K562 (cell line): Measurements from ENCODE around the gene NEB. TPM values are rescaled to one million over a fixed set of nuclear protein-coding genes. Genes with fewer than 3 reads are reported as not detected.

ENCODE experiments used
- ARID1B ChIP-seq: fragments of 450-650 bp; IDR thresholded peaks from 2 replicates; pipeline ENCODE4 v1.6.1; 2016; ENCODE audit warnings: antibody characterized with exemption, mild to moderate bottlenecking, inconsistent platforms
- CBX2 ChIP-seq: fragments of 200-600 bp; sonication (generic); IDR thresholded peaks from one replicate; pipeline ENCODE4 v1.6.1; 2012; ENCODE audit warnings: mild to moderate bottlenecking, low read length, inconsistent platforms; ENCODE audit not compliant: insufficient read depth, poor library complexity, severe bottlenecking
- FOXA3 ChIP-seq, 2 experiments: fragments of 450-650 bp in 1 of 2; sonication (generic) in 1 of 2; formaldehyde crosslinking; IDR thresholded peaks in 1 of 2; conservative IDR thresholded peaks in 1 of 2; 2 replicates each; pipeline versions ENCODE4 v1.4.0 to v1.8.0; 2020 to 2022; ENCODE audit warnings: mild to moderate bottlenecking in 2 of 2, missing genetic modification reagents in 1 of 2
- JUN ChIP-seq, 2 experiments: sonication (generic) in 1 of 2; formaldehyde crosslinking in 1 of 2; IDR thresholded peaks; 2 replicates each; pipeline versions ENCODE4 v1.6.1 to v1.8.0; 2012 to 2022; ENCODE audit warnings: borderline replicate concordance in 2 of 2, mild to moderate bottlenecking in 2 of 2, improper control_type of control experiment in 1 of 2, low read depth in 1 of 2, low read length in 1 of 2, missing genetic modification reagents in 1 of 2
- KLF16 ChIP-seq: IDR thresholded peaks from 2 replicates; pipeline ENCODE4 v1.6.1; 2016; ENCODE audit warnings: antibody characterized with exemption
- NCOA4 ChIP-seq: fragments of 450-650 bp; IDR thresholded peaks from 2 replicates; pipeline ENCODE4 v1.6.1; 2018; ENCODE audit warnings: mild to moderate bottlenecking; ENCODE audit not compliant: partially characterized antibody
- NUFIP1 ChIP-seq: fragments of 450-650 bp; IDR thresholded peaks from 2 replicates; pipeline ENCODE4 v1.6.1; 2018; ENCODE audit not compliant: partially characterized antibody
- OTX1 ChIP-seq: fragments of 450-650 bp; formaldehyde crosslinking; IDR thresholded peaks from 2 replicates; pipeline ENCODE4 v1.4.0; 2022; ENCODE audit warnings: mild to moderate bottlenecking
- PHF8 ChIP-seq: fragments of 200-600 bp; sonication (generic); IDR thresholded peaks from 2 replicates; pipeline ENCODE4 v1.6.1; 2012; ENCODE audit warnings: mixed run types, mild to moderate bottlenecking, inconsistent platforms, low read length, moderate library complexity, borderline replicate concordance
- RAD51 ChIP-seq: fragments of 450-650 bp; IDR thresholded peaks from 2 replicates; pipeline ENCODE4 v1.7.1; 2016; ENCODE audit warnings: low read depth, mild to moderate bottlenecking, borderline replicate concordance
- RBM22 ChIP-seq: fragments of 200-400 bp; formaldehyde crosslinking; IDR thresholded peaks from 2 replicates; pipeline ENCODE4 v1.6.1; 2018; ENCODE audit warnings: low read length, low read depth; ENCODE audit not compliant: poor library complexity, severe bottlenecking
- SMAD1 ChIP-seq: fragments of 150-350 bp; IDR thresholded peaks from 2 replicates; pipeline ENCODE4 v1.6.1; 2014; ENCODE audit warnings: low read length, low read depth; ENCODE audit not compliant: partially characterized antibody
- SRSF1 ChIP-seq: fragments of 200-400 bp; formaldehyde crosslinking; IDR thresholded peaks from 2 replicates; pipeline ENCODE4 v1.6.1; 2017; ENCODE audit warnings: mild to moderate bottlenecking, low read depth, low read length, moderate library complexity
- TOE1 ChIP-seq, 2 experiments: fragments of 450-650 bp in 1 of 2; sonication (generic) in 1 of 2; formaldehyde crosslinking in 1 of 2; IDR thresholded peaks; 2 replicates each; pipeline versions ENCODE4 v1.7.1 to v1.8.0; 2016 to 2022; ENCODE audit warnings: borderline replicate concordance in 2 of 2, mild to moderate bottlenecking in 2 of 2, antibody characterized with exemption in 1 of 2, inconsistent platforms in 1 of 2, low read depth in 1 of 2, missing genetic modification reagents in 1 of 2, moderate library complexity in 1 of 2
- XRCC5 ChIP-seq: fragments of 200-400 bp; formaldehyde crosslinking; IDR thresholded peaks from 2 replicates; pipeline ENCODE4 v1.6.1; 2017; ENCODE audit warnings: low read depth, mild to moderate bottlenecking, low read length
- ZFP1 ChIP-seq: fragments of 450-650 bp; formaldehyde crosslinking; IDR thresholded peaks from 2 replicates; pipeline ENCODE4 v1.4.0; 2020; ENCODE audit warnings: mild to moderate bottlenecking, mixed read lengths
- ZNF224 ChIP-seq: sonication (generic); formaldehyde crosslinking; IDR thresholded peaks from 2 replicates; pipeline ENCODE4 v1.8.0; 2022; ENCODE audit warnings: mild to moderate bottlenecking, missing genetic modification reagents
- ZNF57 ChIP-seq: fragments of 450-650 bp; formaldehyde crosslinking; IDR thresholded peaks from 2 replicates; pipeline ENCODE4 v1.4.0; 2020; ENCODE audit warnings: mild to moderate bottlenecking, moderate library complexity
- ZNF717 ChIP-seq: fragments of 250-450 bp; sonication (Bioruptor Pico); IDR thresholded peaks from 2 replicates; pipeline ENCODE4 v1.5.0; 2021
- polyA plus RNA-seq, 8 experiments: library from polyadenylated mRNA; depleted of rRNA in 4 of 8; stranded (reverse) in 5 of 8; unstranded in 3 of 8; fragments of >200 nt; fragmentation: Nextera tagmentation in 2 of 8; fragmentation: Illumina TruSeq in 1 of 8; extraction: Ambion mirVana in 2 of 8; extraction: Trizol in 1 of 8; gene quantifications; 2 replicates each; pipeline versions ENCODE4 v1.2.1 to v1.2.3, GENCODE V29; 2011 to 2014; ENCODE audit warnings: inconsistent platforms in 1 of 8, missing spikeins in 1 of 8
- total RNA-seq, 7 experiments: library from RNA; depleted of rRNA in 6 of 7; stranded (reverse); fragments of >200 nt in 6 of 7; fragmentation: Illumina TruSeq in 2 of 7; extraction: Trizol in 2 of 7; gene quantifications; 2 replicates each; pipeline versions ENCODE4 v1.2.1 to v1.2.3, GENCODE V29; 2011 to 2021; ENCODE audit warnings: low replicate concordance in 1 of 7
- TF ChIP-seq, protein P1 (sequence below): sonication (generic); formaldehyde crosslinking; IDR thresholded peaks from 2 replicates; pipeline ENCODE4 v1.8.1; 2023; ENCODE audit warnings: missing genetic modification reagents, mild to moderate bottlenecking, borderline replicate concordance
- TF ChIP-seq, protein P2 (sequence below): fragments of 450-650 bp; formaldehyde crosslinking; IDR thresholded peaks from 2 replicates; pipeline ENCODE4 v1.4.0; 2022; ENCODE audit warnings: missing genetic modification characterization

Gene NEB
- total and polyA plus RNA-seq, 9 of the 15 experiments (the other 6 are each of a cell fraction or from before 2014, with no cell fraction given): 1.7 to 3.8 (median 2.9) TPM

DNA sequence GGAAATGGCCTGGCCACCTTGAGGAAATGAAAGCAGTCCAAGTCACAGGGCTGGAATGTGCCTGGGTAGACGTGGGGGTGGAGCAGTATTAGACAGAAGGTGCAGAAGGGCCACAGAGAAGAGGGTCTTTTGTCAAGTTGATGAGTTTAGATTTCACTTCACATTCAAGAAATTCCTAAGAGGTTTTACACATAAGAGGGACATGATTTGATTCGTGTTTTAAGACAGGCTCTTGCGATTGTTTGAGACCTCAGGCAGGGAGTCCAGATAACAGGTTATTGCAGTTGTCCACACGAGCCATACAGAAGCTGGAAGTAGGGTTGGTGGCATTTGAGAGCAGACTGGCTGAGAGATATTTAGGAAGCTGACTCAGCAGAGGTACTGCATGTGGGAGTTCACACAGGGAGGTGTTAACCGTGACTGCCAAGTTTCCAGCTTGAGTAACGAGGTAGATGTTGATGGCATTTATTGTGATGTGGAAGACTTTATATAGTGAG is 64.6 kb downstream of the NEB start (continued):
- no peak for TF ChIP-seq CBX2
- no peak for TF ChIP-seq ZNF717
- TF ChIP-seq RBM22: no peak
- TF ChIP-seq ARID1B: peak; percentile 78
- no peak for TF ChIP-seq ZNF224 (CRISPR knock-in tag)
- no peak for TF ChIP-seq TOE1 (IDR thresholded peaks at IDR 0.05; ENCODE audit: borderline replicate concordance)
- TF ChIP-seq TOE1 (CRISPR knock-in tag; IDR thresholded peaks at IDR 0.05; ENCODE audit: borderline replicate concordance, low read depth): no peak
- no peak for TF ChIP-seq NUFIP1
- TF ChIP-seq, protein P1, sequence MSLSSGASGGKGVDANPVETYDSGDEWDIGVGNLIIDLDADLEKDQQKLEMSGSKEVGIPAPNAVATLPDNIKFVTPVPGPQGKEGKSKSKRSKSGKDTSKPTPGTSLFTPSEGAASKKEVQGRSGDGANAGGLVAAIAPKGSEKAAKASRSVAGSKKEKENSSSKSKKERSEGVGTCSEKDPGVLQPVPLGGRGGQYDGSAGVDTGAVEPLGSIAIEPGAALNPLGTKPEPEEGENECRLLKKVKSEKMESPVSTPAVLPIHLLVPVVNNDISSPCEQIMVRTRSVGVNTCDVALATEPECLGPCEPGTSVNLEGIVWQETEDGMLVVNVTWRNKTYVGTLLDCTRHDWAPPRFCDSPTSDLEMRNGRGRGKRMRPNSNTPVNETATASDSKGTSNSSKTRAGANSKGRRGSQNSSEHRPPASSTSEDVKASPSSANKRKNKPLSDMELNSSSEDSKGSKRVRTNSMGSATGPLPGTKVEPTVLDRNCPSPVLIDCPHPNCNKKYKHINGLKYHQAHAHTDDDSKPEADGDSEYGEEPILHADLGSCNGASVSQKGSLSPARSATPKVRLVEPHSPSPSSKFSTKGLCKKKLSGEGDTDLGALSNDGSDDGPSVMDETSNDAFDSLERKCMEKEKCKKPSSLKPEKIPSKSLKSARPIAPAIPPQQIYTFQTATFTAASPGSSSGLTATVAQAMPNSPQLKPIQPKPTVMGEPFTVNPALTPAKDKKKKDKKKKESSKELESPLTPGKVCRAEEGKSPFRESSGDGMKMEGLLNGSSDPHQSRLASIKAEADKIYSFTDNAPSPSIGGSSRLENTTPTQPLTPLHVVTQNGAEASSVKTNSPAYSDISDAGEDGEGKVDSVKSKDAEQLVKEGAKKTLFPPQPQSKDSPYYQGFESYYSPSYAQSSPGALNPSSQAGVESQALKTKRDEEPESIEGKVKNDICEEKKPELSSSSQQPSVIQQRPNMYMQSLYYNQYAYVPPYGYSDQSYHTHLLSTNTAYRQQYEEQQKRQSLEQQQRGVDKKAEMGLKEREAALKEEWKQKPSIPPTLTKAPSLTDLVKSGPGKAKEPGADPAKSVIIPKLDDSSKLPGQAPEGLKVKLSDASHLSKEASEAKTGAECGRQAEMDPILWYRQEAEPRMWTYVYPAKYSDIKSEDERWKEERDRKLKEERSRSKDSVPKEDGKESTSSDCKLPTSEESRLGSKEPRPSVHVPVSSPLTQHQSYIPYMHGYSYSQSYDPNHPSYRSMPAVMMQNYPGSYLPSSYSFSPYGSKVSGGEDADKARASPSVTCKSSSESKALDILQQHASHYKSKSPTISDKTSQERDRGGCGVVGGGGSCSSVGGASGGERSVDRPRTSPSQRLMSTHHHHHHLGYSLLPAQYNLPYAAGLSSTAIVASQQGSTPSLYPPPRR (CRISPR knock-in tag): no peak
- no peak for TF ChIP-seq PHF8
- TF ChIP-seq NCOA4: no peak
- no peak for TF ChIP-seq OTX1 (CRISPR knock-in tag)
- 0 out of 2 replicates have a peak, but pooled peaks have one; percentile 32 for TF ChIP-seq KLF16
- TF ChIP-seq SMAD1: no peak
- TF ChIP-seq, protein P2, sequence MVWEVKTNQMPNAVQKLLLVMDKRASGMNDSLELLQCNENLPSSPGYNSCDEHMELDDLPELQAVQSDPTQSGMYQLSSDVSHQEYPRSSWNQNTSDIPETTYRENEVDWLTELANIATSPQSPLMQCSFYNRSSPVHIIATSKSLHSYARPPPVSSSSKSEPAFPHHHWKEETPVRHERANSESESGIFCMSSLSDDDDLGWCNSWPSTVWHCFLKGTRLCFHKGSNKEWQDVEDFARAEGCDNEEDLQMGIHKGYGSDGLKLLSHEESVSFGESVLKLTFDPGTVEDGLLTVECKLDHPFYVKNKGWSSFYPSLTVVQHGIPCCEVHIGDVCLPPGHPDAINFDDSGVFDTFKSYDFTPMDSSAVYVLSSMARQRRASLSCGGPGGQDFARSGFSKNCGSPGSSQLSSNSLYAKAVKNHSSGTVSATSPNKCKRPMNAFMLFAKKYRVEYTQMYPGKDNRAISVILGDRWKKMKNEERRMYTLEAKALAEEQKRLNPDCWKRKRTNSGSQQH (CRISPR knock-in tag): no peak
- no peak for TF ChIP-seq ZFP1 (CRISPR knock-in tag)
- TF ChIP-seq FOXA3 (CRISPR knock-in tag; conservative IDR thresholded peaks at IDR 0.05 in 1 of 2, IDR thresholded peaks at IDR 0.05 in 1 of 2): no peak
- no peak for TF ChIP-seq RAD51
- no peak for TF ChIP-seq ZNF57
- peak; percentile 24; the same call in 1 of the 2 replicates for TF ChIP-seq JUN (IDR thresholded peaks at IDR 0.05; ENCODE audit: borderline replicate concordance, low read depth, low read length)
- TF ChIP-seq JUN (CRISPR knock-in tag; IDR thresholded peaks at IDR 0.05; ENCODE audit: borderline replicate concordance): no peak
- TF ChIP-seq SRSF1: no peak
- no peak for TF ChIP-seq XRCC5
